D341Med (cell line): ENCODE results near the gene ANOS1.

ENCODE experiments used
- DNase-seq: peaks from one replicate; pipeline ENCODE4 v3.0.0; 2012; ENCODE audit warnings: low spot score

Gene ANOS1

GRCh38 chrX:8720136-8720535 is 11.8 kb downstream of the ANOS1 start:
- no peak for DNase-seq

- DNase-seq: no peak
Observed at GRCh38 chrX:8717354-8717753, 14.6 kb downstream of the ANOS1 start.

- no peak for DNase-seq
Observed at GRCh38 chrX:8714164-8714563, 17.8 kb downstream of the ANOS1 start.

GRCh38 chrX:8711401-8711800 is 20.5 kb downstream of the ANOS1 start:
- no peak for DNase-seq

- no peak for DNase-seq
Observed at GRCh38 chrX:8704184-8704583, 27.8 kb downstream of the ANOS1 start.

- DNase-seq: no peak
Observed at GRCh38 chrX:8692871-8693270, 39.1 kb downstream of the ANOS1 start.

- no peak for DNase-seq
Observed at GRCh38 chrX:8689473-8689872, 42.5 kb downstream of the ANOS1 start.

- no peak for DNase-seq
Observed at GRCh38 chrX:8688776-8689175, 43.2 kb downstream of the ANOS1 start.

GRCh38 chrX:8684201-8684965 is 47.6 kb downstream of the ANOS1 start:
- peak; percentile 12 for DNase-seq

GRCh38 chrX:8683687-8684086 is 48.2 kb downstream of the ANOS1 start:
- no peak for DNase-seq

GRCh38 chrX:8679550-8679949 is 52.4 kb downstream of the ANOS1 start:
- DNase-seq: no peak

GRCh38 chrX:8675006-8675630 is 56.8 kb downstream of the ANOS1 start:
- no peak for DNase-seq

- no peak for DNase-seq
Observed at GRCh38 chrX:8673201-8673600, 58.7 kb downstream of the ANOS1 start.

- no peak for DNase-seq
Observed at GRCh38 chrX:8672176-8672575, 59.8 kb downstream of the ANOS1 start.

- no peak for DNase-seq
Observed at GRCh38 chrX:8668813-8669212, 63.1 kb downstream of the ANOS1 start.

GRCh38 chrX:8663325-8663724 is 68.6 kb downstream of the ANOS1 start:
- no peak for DNase-seq

- no peak for DNase-seq
Observed at GRCh38 chrX:8657883-8658282, 74.1 kb downstream of the ANOS1 start.

- DNase-seq: no peak
Observed at GRCh38 chrX:8653956-8654355, 78.0 kb downstream of the ANOS1 start.

GRCh38 chrX:8649969-8650368 is 82.0 kb downstream of the ANOS1 start:
- no peak for DNase-seq

- DNase-seq: no peak
Observed at GRCh38 chrX:8647176-8647575, 84.8 kb downstream of the ANOS1 start.

GRCh38 chrX:8639949-8640475 is 91.9 kb downstream of the ANOS1 start:
- DNase-seq: no peak

GRCh38 chrX:8636497-8636896 is 95.4 kb downstream of the ANOS1 start:
- DNase-seq: no peak

GRCh38 chrX:8635812-8636211 is 96.1 kb downstream of the ANOS1 start:
- DNase-seq: no peak

GRCh38 chrX:8632924-8633323 is 99.0 kb downstream of the ANOS1 start:
- no peak for DNase-seq
